SK-N-SH treated with all-trans-retinoic acid at 6 μM for 48 hours (cell line): ENCODE measurements around the gene SLC8B1.
A peak's percentile ranks its signal among the peaks of the same experiment; 100 is the strongest.

Experiments used
- ATAC-seq: fragments of 200-7000 bp; cut with Tn5 transposase; 3 replicates; pipeline ENCODE4 v1.9.1; 2020; ENCODE audit warnings: mild to moderate bottlenecking, moderate library complexity
- ARNTL ChIP-seq: fragments of 450-650 bp; formaldehyde crosslinking; IDR thresholded peaks from 2 replicates; pipeline ENCODE4 v1.5.0; 2020; ENCODE audit warnings: low read depth, mild to moderate bottlenecking, moderate library complexity, borderline replicate concordance
- BACH2 ChIP-seq: fragments of 250-450 bp; sonication (Bioruptor Pico); IDR thresholded peaks from 2 replicates; pipeline ENCODE4 v1.9.0; 2021; ENCODE audit warnings: mild to moderate bottlenecking, borderline replicate concordance
- CREB5 ChIP-seq: fragments of 250-450 bp; sonication (Bioruptor Pico); IDR thresholded peaks from 2 replicates; pipeline ENCODE4 v1.5.1; 2020; ENCODE audit warnings: low read depth, mild to moderate bottlenecking, moderate library complexity
- CSDC2 ChIP-seq: fragments of 250-450 bp; sonication (Bioruptor Pico); IDR thresholded peaks from 2 replicates; pipeline ENCODE4 v1.5.0; 2020; ENCODE audit warnings: mild to moderate bottlenecking, moderate library complexity
- CSRNP3 ChIP-seq: fragments of 250-450 bp; sonication (Bioruptor Pico); IDR thresholded peaks from 2 replicates; pipeline ENCODE4 v1.5.1; 2021; ENCODE audit warnings: mild to moderate bottlenecking, moderate library complexity
- ESRRG ChIP-seq: fragments of 250-450 bp; sonication (Bioruptor Pico); IDR thresholded peaks from 2 replicates; pipeline ENCODE4 v1.6.1; 2021; ENCODE audit warnings: mild to moderate bottlenecking
- GLIS3 ChIP-seq: fragments of 250-450 bp; sonication (Bioruptor Pico); IDR thresholded peaks from 2 replicates; pipeline ENCODE4 v1.5.0; 2020; ENCODE audit warnings: mild to moderate bottlenecking, moderate library complexity
- ISL1 ChIP-seq: fragments of 250-450 bp; sonication (Bioruptor Pico); IDR thresholded peaks from 2 replicates; pipeline ENCODE4 v2.1.2; 2022; ENCODE audit warnings: mild to moderate bottlenecking, moderate library complexity
- OSR1 ChIP-seq: fragments of 250-450 bp; sonication (Bioruptor Pico); IDR thresholded peaks from 2 replicates; pipeline ENCODE4 v1.8.0; 2022; ENCODE audit warnings: moderate library complexity, mild to moderate bottlenecking, inconsistent platforms
- POU6F1 ChIP-seq: fragments of 250-450 bp; sonication (Bioruptor Pico); IDR thresholded peaks from 2 replicates; pipeline ENCODE4 v1.8.0; 2021; ENCODE audit warnings: low read depth, mild to moderate bottlenecking, moderate library complexity, borderline replicate concordance
- RARB ChIP-seq: fragments of 250-450 bp; sonication (Bioruptor Pico); IDR thresholded peaks from 2 replicates; pipeline ENCODE4 v1.8.0; 2021; ENCODE audit warnings: mild to moderate bottlenecking, moderate library complexity
- SNAI2 ChIP-seq: fragments of 250-450 bp; sonication (Bioruptor Pico); IDR thresholded peaks from 2 replicates; pipeline ENCODE4 v1.5.0; 2020; ENCODE audit warnings: mild to moderate bottlenecking, moderate library complexity
- TSHZ2 ChIP-seq: fragments of 250-450 bp; sonication (Bioruptor Pico); IDR thresholded peaks from 2 replicates; pipeline ENCODE4 v1.5.0; 2020; ENCODE audit warnings: mild to moderate bottlenecking, moderate library complexity
- ZC3H10 ChIP-seq: fragments of 250-450 bp; sonication (Bioruptor Pico); IDR thresholded peaks from 2 replicates; pipeline ENCODE4 v1.5.1; 2021; ENCODE audit warnings: mild to moderate bottlenecking, moderate library complexity
- ZFP3 ChIP-seq: fragments of 250-450 bp; sonication (Bioruptor Pico); IDR thresholded peaks from 2 replicates; pipeline ENCODE4 v1.5.0; 2020; ENCODE audit warnings: mild to moderate bottlenecking, moderate library complexity
- ZFP30 ChIP-seq: fragments of 450-650 bp; formaldehyde crosslinking; IDR thresholded peaks from 2 replicates; pipeline ENCODE4 v1.5.0; 2022; ENCODE audit warnings: mild to moderate bottlenecking, moderate library complexity
- ZNF70 ChIP-seq: fragments of 450-650 bp; formaldehyde crosslinking; IDR thresholded peaks from 2 replicates; pipeline ENCODE4 v1.5.0; 2020; ENCODE audit warnings: mild to moderate bottlenecking, moderate library complexity
- ZNF8 ChIP-seq: fragments of 450-650 bp; formaldehyde crosslinking; IDR thresholded peaks from 2 replicates; pipeline ENCODE4 v1.5.0; 2020; ENCODE audit warnings: mild to moderate bottlenecking, moderate library complexity

Gene SLC8B1

GRCh38 chr12:113302466-113302865 is 32.4 kb downstream of the SLC8B1 start (continued):
- TF ChIP-seq TSHZ2 (CRISPR knock-in tag) (no peak), ESRRG (CRISPR knock-in tag) (no peak)

- no peak for ATAC-seq
- TF ChIP-seq SNAI2 (CRISPR knock-in tag) = no peak
- no peak for TF ChIP-seq CSDC2
- TF ChIP-seq POU6F1 (CRISPR knock-in tag) = no peak
- no peak for TF ChIP-seq ZNF70
- TF ChIP-seq RARB (CRISPR knock-in tag) = no peak
- no peak for TF ChIP-seq ZFP3 (CRISPR knock-in tag)
- TF ChIP-seq ZFP30 = no peak
- no peak for TF ChIP-seq CSRNP3 (CRISPR knock-in tag)
- no peak for TF ChIP-seq ARNTL
- TF ChIP-seq OSR1 (CRISPR knock-in tag) = no peak
These were observed 33.1 kb downstream of the SLC8B1 start for GRCh38 chr12:113301811-113302210.

GRCh38 chr12:113299619-113300237 is 35.2 kb downstream of the SLC8B1 start:
- ATAC-seq = peak; percentile 89
- no peak for TF ChIP-seq CSRNP3 (CRISPR knock-in tag)
- no peak for TF ChIP-seq TSHZ2 (CRISPR knock-in tag)
- no peak for TF ChIP-seq POU6F1 (CRISPR knock-in tag)
- TF ChIP-seq BACH2 = no peak
- TF ChIP-seq GLIS3 (CRISPR knock-in tag) = no peak
- TF ChIP-seq ZC3H10 = no peak
- TF ChIP-seq CREB5 (CRISPR knock-in tag) = no peak
- TF ChIP-seq ISL1 (CRISPR knock-in tag) = no peak
- TF ChIP-seq RARB (CRISPR knock-in tag) = no peak
- TF ChIP-seq ARNTL = no peak
- TF ChIP-seq ZNF8 (CRISPR knock-in tag) = no peak
